CD14-positive monocyte (primary cell): ENCODE results near the gene KLF2. TPM values are rescaled to one million over a fixed set of nuclear protein-coding genes. Genes with fewer than 3 reads are reported as not detected.

ENCODE experiments used
- DNase-seq, 3 donors: peaks; one replicate each; pipeline ENCODE4 v3.0.0-alpha.2; 2011 to 2022
- H2AFZ ChIP-seq: 2 replicates; pipeline ENCODE4 v1.6.0; 2012; ENCODE audit warnings: mild to moderate bottlenecking, low read depth, low read length, inconsistent platforms; ENCODE audit not compliant: insufficient read depth, poor library complexity, severe bottlenecking
- H3K27ac ChIP-seq, 2 donors: 1 replicate in 1 of 2; 2 replicates in 1 of 2; pipeline ENCODE4 v1.5.1; 2012 to 2013; ENCODE audit warnings: low read length in 2 of 2, control low read depth in 1 of 2, inconsistent platforms in 1 of 2, low read depth in 1 of 2, mild to moderate bottlenecking in 1 of 2
- H3K27me3 ChIP-seq, 2 donors: one replicate each; pipeline versions ENCODE4 v1.6.0 to v1.6.1; 2011 to 2013; ENCODE audit warnings: low read length in 2 of 2; ENCODE audit not compliant: control insufficient read depth in 2 of 2, insufficient read depth in 2 of 2
- H3K36me3 ChIP-seq, 2 donors: replicated peaks in 1 of 2; 1 replicate in 1 of 2; 2 replicates in 1 of 2; pipeline versions ENCODE4 v1.5.1 to v1.6.1; 2012 to 2013; ENCODE audit warnings: low read length in 2 of 2, control low read depth in 1 of 2, inconsistent platforms in 1 of 2, mild to moderate bottlenecking in 1 of 2; ENCODE audit not compliant: insufficient read depth in 2 of 2, control insufficient read depth in 1 of 2
- H3K4me1 ChIP-seq, 2 donors: 1 replicate in 1 of 2; 2 replicates in 1 of 2; pipeline versions ENCODE4 v1.5.1 to v1.6.1; 2012 to 2013; ENCODE audit warnings: low read length in 2 of 2, control low read depth in 1 of 2, inconsistent platforms in 1 of 2, mild to moderate bottlenecking in 1 of 2, moderate library complexity in 1 of 2; ENCODE audit not compliant: insufficient read depth in 2 of 2, control insufficient read depth in 1 of 2
- H3K4me2 ChIP-seq: replicated peaks from 2 replicates; pipeline ENCODE3; 2012; ENCODE audit warnings: low read length, moderate library complexity, mild to moderate bottlenecking; ENCODE audit not compliant: poor library complexity, severe bottlenecking; ENCODE audit errors: extremely low read depth
- H3K4me3 ChIP-seq, 3 experiments: fragments of 200-600 bp in 1 of 3; sonication (generic) in 1 of 3; replicated peaks in 1 of 3; 1 replicate in 2 of 3; 2 replicates in 1 of 3; pipeline ENCODE4 v1.5.1; 2011 to 2013; ENCODE audit warnings: low read length in 3 of 3, mild to moderate bottlenecking in 3 of 3, control low read depth in 2 of 3, low read depth in 2 of 3, inconsistent platforms in 1 of 3, moderate library complexity in 1 of 3
- H3K79me2 ChIP-seq: 2 replicates; pipeline ENCODE4 v1.6.0; 2012; ENCODE audit warnings: mild to moderate bottlenecking, control low read depth, inconsistent platforms, low read length, moderate library complexity; ENCODE audit not compliant: insufficient read depth
- H3K9ac ChIP-seq: 2 replicates; pipeline ENCODE4 v1.6.0; 2017; ENCODE audit warnings: low read length, mild to moderate bottlenecking; ENCODE audit not compliant: insufficient read depth, poor library complexity, severe bottlenecking
- H3K9me3 ChIP-seq, 2 donors: replicated peaks in 1 of 2; 1 replicate in 1 of 2; 2 replicates in 1 of 2; pipeline versions ENCODE4 v1.5.1 to v1.6.1; 2012 to 2013; ENCODE audit warnings: low read length in 2 of 2, control low read depth in 1 of 2; ENCODE audit not compliant: control insufficient read depth in 1 of 2, insufficient read depth in 1 of 2
- H4K20me1 ChIP-seq: 2 replicates; pipeline ENCODE4 v1.6.0; 2012; ENCODE audit warnings: mild to moderate bottlenecking, low read length, control low read depth, moderate library complexity; ENCODE audit not compliant: insufficient read depth
- H3K27ac Mint-ChIP-seq, 7 donors: one replicate each; pipeline ENCODE4 v1.8.0; 2020; ENCODE audit warnings: mild to moderate bottlenecking in 7 of 7, mixed read lengths in 7 of 7, moderate library complexity in 6 of 7, inconsistent platforms in 2 of 7
- H3K27me3 Mint-ChIP-seq, 3 donors: one replicate each; pipeline ENCODE4 v1.8.0; 2021 to 2022; ENCODE audit warnings: low read depth in 3 of 3, mild to moderate bottlenecking in 3 of 3, mixed read lengths in 3 of 3, moderate library complexity in 3 of 3, inconsistent platforms in 1 of 3
- H3K36me3 Mint-ChIP-seq, 2 donors: one replicate each; pipeline ENCODE4 v1.8.0; 2020; ENCODE audit warnings: mixed read lengths in 2 of 2, inconsistent platforms in 1 of 2, mild to moderate bottlenecking in 1 of 2
- H3K4me1 Mint-ChIP-seq: one replicate; pipeline ENCODE4 v1.8.0; 2020; ENCODE audit warnings: mild to moderate bottlenecking, mixed read lengths
- H3K4me3 Mint-ChIP-seq, 2 donors: one replicate each; pipeline ENCODE4 v1.8.0; 2020; ENCODE audit warnings: mild to moderate bottlenecking in 2 of 2, mixed read lengths in 2 of 2, moderate library complexity in 1 of 2
- H3K9me3 Mint-ChIP-seq, 7 donors: one replicate each; pipeline ENCODE4 v1.8.0; 2020 to 2022; ENCODE audit warnings: mixed read lengths in 7 of 7, mild to moderate bottlenecking in 6 of 7, moderate library complexity in 6 of 7, inconsistent platforms in 2 of 7
- WGBS: methylation state at CpG from one replicate; pipeline ENCODE4 v1.1.5; 2013; ENCODE audit warnings: missing lambda C conversion rate; ENCODE audit not compliant: insufficient coverage; 5-methylcytosine and 5-hydroxymethylcytosine counted together
- intact Hi-C, 2 donors: fragments of 100-400 bp; cut with micrococcal nuclease; formaldehyde crosslinking; loops; one replicate each; pipeline versions ENCODE4 v1.15.0 to v1.15.1; 2023
- polyA plus RNA-seq, 3 donors: library from polyadenylated mRNA; depleted of rRNA in 1 of 3; unstranded in 2 of 3; stranded (reverse) in 1 of 3; fragments of 300-500 nt in 2 of 3; fragments of >200 nt in 1 of 3; fragmentation: Illumina TruSeq in 2 of 3; gene quantifications; 1 replicate in 2 of 3; 2 replicates in 1 of 3; pipeline ENCODE4 v1.2.3, GENCODE V29; 2012 to 2021
- TF ChIP-seq, protein P1 (sequence below): fragments of 200-600 bp; IDR thresholded peaks from one replicate; pipeline ENCODE4 v1.8.0; 2022; ENCODE audit warnings: antibody characterized with exemption, mild to moderate bottlenecking

Gene KLF2
- polyA plus RNA-seq, 3 donors: 34.0 to 331 (median 51.4) TPM

DNA sequence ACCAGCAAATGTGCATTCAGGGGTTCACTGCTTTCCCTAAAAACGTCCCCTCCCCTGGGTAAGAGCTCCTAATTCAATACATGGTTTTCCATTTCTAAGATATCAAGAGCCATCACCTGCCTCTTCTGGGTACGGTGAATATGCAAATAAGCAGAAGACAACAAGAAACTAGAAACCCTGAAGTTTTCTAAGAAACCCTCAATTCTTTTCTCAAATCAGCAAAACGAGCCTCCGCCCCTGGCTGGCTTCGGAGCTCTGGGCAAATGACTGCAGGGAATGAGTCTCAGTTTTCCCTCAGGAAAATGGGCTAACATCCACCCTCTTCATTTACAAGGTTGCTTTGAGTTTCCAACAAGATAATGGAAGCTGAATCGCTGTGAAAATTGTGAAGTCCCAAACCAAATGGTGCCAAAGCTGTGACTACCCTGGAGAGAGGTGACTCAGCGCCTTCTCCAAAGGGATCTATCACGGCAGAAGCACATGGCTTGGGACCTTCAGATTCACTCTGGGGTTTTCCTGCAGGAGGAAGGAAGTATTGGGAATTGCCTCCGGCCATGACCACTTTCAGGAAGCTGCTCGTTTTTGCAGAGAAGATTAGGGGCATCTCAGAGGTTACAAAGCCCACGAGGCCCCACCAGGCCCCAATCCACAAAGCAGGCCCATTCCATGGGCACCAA is 26.6 kb downstream of the KLF2 start:
- peaks cover 0 to 3% (median 0%) of the 10 kb centered on the region in 3 donors for H3K27me3 Mint-ChIP-seq
- peak in 1 of 3 donors; percentile 69 for DNase-seq
- 57% methylated on average over 3 of the region's 11 CpGs for WGBS
- intact Hi-C loops: no loop called here
- Histone ChIP-seq H3K9ac (no peak overlapping the region), H3K27ac (no peak overlapping the region), H3K79me2 (no peaks in the 10 kb centered on the region), H3K27me3 (no peaks in the 10 kb centered on the region), H3K4me1 (peaks cover 26 to 34% of the 10 kb centered on the region in 2 donors), H4K20me1 (no peaks in the 10 kb centered on the region), H3K36me3 (no peaks in the 10 kb centered on the region), H3K4me2 (peak overlapping the region; percentile 13), H2AFZ (no peak overlapping the region), H3K4me3 (no peak overlapping the region), H3K9me3 (no peaks in the 10 kb centered on the region)
- H3K27ac Mint-ChIP-seq: peak overlapping the region in 1 of 7 donors; percentile 68
- no peaks in the 10 kb centered on the region for H3K9me3 Mint-ChIP-seq
- TF ChIP-seq, protein P1, sequence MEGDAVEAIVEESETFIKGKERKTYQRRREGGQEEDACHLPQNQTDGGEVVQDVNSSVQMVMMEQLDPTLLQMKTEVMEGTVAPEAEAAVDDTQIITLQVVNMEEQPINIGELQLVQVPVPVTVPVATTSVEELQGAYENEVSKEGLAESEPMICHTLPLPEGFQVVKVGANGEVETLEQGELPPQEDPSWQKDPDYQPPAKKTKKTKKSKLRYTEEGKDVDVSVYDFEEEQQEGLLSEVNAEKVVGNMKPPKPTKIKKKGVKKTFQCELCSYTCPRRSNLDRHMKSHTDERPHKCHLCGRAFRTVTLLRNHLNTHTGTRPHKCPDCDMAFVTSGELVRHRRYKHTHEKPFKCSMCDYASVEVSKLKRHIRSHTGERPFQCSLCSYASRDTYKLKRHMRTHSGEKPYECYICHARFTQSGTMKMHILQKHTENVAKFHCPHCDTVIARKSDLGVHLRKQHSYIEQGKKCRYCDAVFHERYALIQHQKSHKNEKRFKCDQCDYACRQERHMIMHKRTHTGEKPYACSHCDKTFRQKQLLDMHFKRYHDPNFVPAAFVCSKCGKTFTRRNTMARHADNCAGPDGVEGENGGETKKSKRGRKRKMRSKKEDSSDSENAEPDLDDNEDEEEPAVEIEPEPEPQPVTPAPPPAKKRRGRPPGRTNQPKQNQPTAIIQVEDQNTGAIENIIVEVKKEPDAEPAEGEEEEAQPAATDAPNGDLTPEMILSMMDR: no peak
- H3K4me1 Mint-ChIP-seq: peaks cover 30% of the 10 kb centered on the region
- no peak overlapping the region for H3K4me3 Mint-ChIP-seq
- peaks cover 13 to 28% of the 10 kb centered on the region in 2 donors for H3K36me3 Mint-ChIP-seq

DNA sequence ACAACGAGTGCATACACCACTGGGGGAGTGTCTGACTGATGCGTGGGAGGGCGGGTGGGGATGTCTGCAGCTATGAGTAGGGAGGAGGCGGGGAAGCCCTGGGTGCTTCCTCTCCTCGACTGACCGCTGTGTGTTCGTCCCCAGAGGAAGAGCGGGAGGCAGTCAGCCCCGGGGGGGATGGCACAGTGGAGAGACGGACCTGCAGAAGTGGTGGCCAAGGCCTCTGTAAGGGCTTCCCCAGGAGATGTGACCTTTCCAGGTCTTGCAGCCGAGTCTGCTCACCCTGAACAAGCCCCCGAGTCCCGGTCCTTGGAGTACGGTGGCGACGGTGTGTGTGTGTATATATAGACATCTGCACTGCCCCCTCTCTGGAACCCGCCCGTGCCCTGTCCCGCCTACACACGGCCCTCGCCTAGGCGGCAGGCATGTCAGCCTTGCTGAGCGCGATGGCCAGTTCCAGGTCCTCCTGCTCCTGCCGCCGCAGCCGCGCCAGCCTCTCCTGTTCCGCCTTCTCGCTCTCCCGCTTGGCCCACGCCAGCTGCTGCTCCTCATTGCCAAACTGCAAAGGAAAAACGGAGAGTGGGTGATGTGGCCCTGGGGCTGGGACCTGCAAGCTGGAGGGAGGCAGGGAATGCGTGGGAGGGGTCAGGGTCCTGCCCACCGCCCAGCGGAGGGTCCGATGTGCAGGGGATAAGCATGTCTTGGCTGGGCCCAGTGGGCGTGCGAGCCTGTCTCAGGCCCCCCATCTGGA is 30.8 kb downstream of the KLF2 start:
- H3K27ac ChIP-seq: no peak overlapping the region
- H2AFZ ChIP-seq: no peak overlapping the region
- no peak overlapping the region for H3K9ac ChIP-seq
- Mint-ChIP-seq H3K36me3 (peaks cover 28 to 62% of the 10 kb centered on the region in 2 donors), H3K27ac (peak overlapping the region in 3 of 7 donors; percentile 28 to 54 (median 30)), H3K4me3 (peak overlapping the region in 1 of 2 donors; percentile 11), H3K4me1 (peaks cover 60% of the 10 kb centered on the region), H3K9me3 (peaks cover 0 to 2% (median 0%) of the 10 kb centered on the region in 7 donors), H3K27me3 (peaks cover 0 to 5% (median 0%) of the 10 kb centered on the region in 3 donors)
- H3K4me2 ChIP-seq: peak overlapping the region; percentile 33
- DNase-seq: peak; percentile 32 to 53 (median 34)
- peaks cover 0 to 9% of the 10 kb centered on the region in 2 donors for H3K36me3 ChIP-seq
- no peaks in the 10 kb centered on the region for H4K20me1 ChIP-seq
- no peaks in the 10 kb centered on the region for H3K27me3 ChIP-seq
- H3K79me2 ChIP-seq: no peaks in the 10 kb centered on the region
- H3K4me1 ChIP-seq: peaks cover 37 to 62% of the 10 kb centered on the region in 2 donors
- WGBS: 91% methylated on average over 24 of the region's 39 CpGs
- TF ChIP-seq, protein P1: no peak
- H3K9me3 ChIP-seq: no peaks in the 10 kb centered on the region
- peak overlapping the region in 1 of 3 experiments; percentile 20 for H3K4me3 ChIP-seq
- intact Hi-C loops: no loop called here
